ENCODE results near the gene ECI1. TPM values are rescaled to one million over a fixed set of nuclear protein-coding genes. Genes with fewer than 3 reads are reported as not detected.
A peak's percentile ranks its signal among the peaks of the same experiment; 100 is the strongest.

Gene ECI1
- total and polyA plus RNA-seq, 2 of the 13 experiments (the other 11 are each of a cell fraction or from before 2014, with no cell fraction given), result 82.0 to 102 TPM

- TF ChIP-seq ZNF687 (CRISPR knock-in tag; IDR thresholded peaks at IDR 0.05) (peak; percentile 32), HCFC1 (IDR thresholded peaks at IDR 0.05; ENCODE audit: low read depth, low read length) (no peak), MZF1 (CRISPR knock-in tag; IDR thresholded peaks at IDR 0.05; ENCODE audit: borderline replicate concordance) (no peak), PHF20 (CRISPR knock-in tag; IDR thresholded peaks at IDR 0.05) (no peak), ZFP37 (CRISPR knock-in tag; IDR thresholded peaks at IDR 0.05; ENCODE audit: borderline replicate concordance) (no peak), BCL6 (CRISPR knock-in tag; IDR thresholded peaks at IDR 0.05) (peak; percentile 79), CC2D1A (CRISPR knock-in tag; IDR thresholded peaks at IDR 0.05) (no peak), SALL2 (CRISPR knock-in tag; IDR thresholded peaks at IDR 0.05) (no peak), SNAI1 (CRISPR knock-in tag; IDR thresholded peaks at IDR 0.05; ENCODE audit: borderline replicate concordance) (no peak), TEAD2 (CRISPR knock-in tag; IDR thresholded peaks at IDR 0.05) (no peak), IRF1 (CRISPR knock-in tag; IDR thresholded peaks at IDR 0.05; ENCODE audit: low read depth) (no peak), ZNF619 (CRISPR knock-in tag; IDR thresholded peaks at IDR 0.05) (no peak), ZSCAN25 (CRISPR knock-in tag; IDR thresholded peaks at IDR 0.05) (peak; percentile 47; the same call in 1 of the 2 replicates), ZNF616 (CRISPR knock-in tag; IDR thresholded peaks at IDR 0.05; ENCODE audit: low read depth) (no peak), RAD51 (IDR thresholded peaks at IDR 0.05; ENCODE audit: borderline replicate concordance) (no peak), MATR3 (CRISPR knock-in tag; IDR thresholded peaks at IDR 0.05) (no peak), HDAC1 (CRISPR knock-in tag; IDR thresholded peaks at IDR 0.05) (peak; percentile 39; the same call in 1 of the 2 replicates), YY1 (IDR thresholded peaks at IDR 0.05; ENCODE audit: insufficient read depth, insufficient replicate concordance, low read depth, low read length) (peak; percentile 37), EED (CRISPR knock-in tag; IDR thresholded peaks at IDR 0.05) (no peak), CHD2 (IDR thresholded peaks at IDR 0.05; ENCODE audit: low read depth, low read length) (no peak), ZNF142 (CRISPR knock-in tag; IDR thresholded peaks at IDR 0.05) (no peak)
These were observed 25.1 kb downstream of the ECI1 start (continued) for GRCh38 chr16:2226245-2226793.

Measured in HepG2 (cell line).